ENCODE measurements around the gene PORCN. TPM values are rescaled to one million over a fixed set of nuclear protein-coding genes. Genes with fewer than 3 reads are reported as not detected.

The PORCN gene
- total and polyA plus RNA-seq, 2 of the 13 experiments (the other 11 are each of a cell fraction or from before 2014, with no cell fraction given), result 3.9 to 5.8 TPM

GRCh38 chrX:48514126-48514806, 5.5 kb downstream of the PORCN start:
- POLR2A ChIA-PET, result no interaction called here
- Histone ChIP-seq H3K4me3 (replicated peaks in 1 of 3; ENCODE audit: insufficient read depth in 1 of 3, low read depth in 2 of 3, low read length in 3 of 3) (no peak overlapping the region), H3K9ac (ENCODE audit: insufficient read depth, low read depth, low read length) (no peak overlapping the region), H2AFZ (ENCODE audit: low read length) (no peak overlapping the region), H4K20me1 (ENCODE audit: insufficient read depth, low read length) (no peaks in the 10 kb centered on the region), H3K4me2 (ENCODE audit: low read depth, low read length) (no peak overlapping the region), H3K4me1 (ENCODE audit: insufficient read depth, low read length) (no peaks in the 10 kb centered on the region), H3K36me3 (replicated peaks in 1 of 2; ENCODE audit: control insufficient read depth in 1 of 2, insufficient read depth in 2 of 2, low read length in 2 of 2) (no peaks in the 10 kb centered on the region), H3K27me3 (ENCODE audit: control insufficient read depth in 1 of 2, insufficient read depth in 2 of 2, low read length in 2 of 2) (no peaks in the 10 kb centered on the region), H3K27ac (ENCODE audit: extremely low read length, insufficient read depth, low read length) (no peak overlapping the region), H3K9me3 (ENCODE audit: low read length) (no peaks in the 10 kb centered on the region), H3K79me2 (ENCODE audit: insufficient read depth, low read length) (no peaks in the 10 kb centered on the region)
- BruUV-seq (replicated peaks), result no TSS peak
- WGBS (ENCODE audit: low lambda C conversion rate), result 94% methylated on average over 6 of the region's 16 CpGs
- in situ Hi-C loops (cut with HindIII; ENCODE audit: extremely low pct_ligation_motif_present, low pct_unique_long_range_greater_than_20kb) (no loop called here), intact Hi-C loops (cut with micrococcal nuclease; ENCODE audit: unreplicated experiment) (no loop called here)
- FAIRE-seq (no peak), ATAC-seq (no peak), DNase-seq (ENCODE audit: low spot score) (no peak)
- CTCF ChIA-PET (ENCODE audit: low intra/inter-chr PET ratio, low total read pairs), result no interaction called here
- TF ChIP-seq POGZ (CRISPR knock-in tag; IDR thresholded peaks at IDR 0.05) (no peak), ZNF256 (CRISPR knock-in tag; conservative IDR thresholded peaks at IDR 0.05) (no peak), ONECUT2 (CRISPR knock-in tag; IDR thresholded peaks at IDR 0.05) (no peak), ZNF83 (CRISPR knock-in tag; IDR thresholded peaks at IDR 0.05; ENCODE audit: borderline replicate concordance) (no peak), NCOA5 (CRISPR knock-in tag; IDR thresholded peaks at IDR 0.05) (no peak), ZNF362 (CRISPR knock-in tag; IDR thresholded peaks at IDR 0.05; ENCODE audit: borderline replicate concordance) (no peak), FOXK2 (IDR thresholded peaks at IDR 0.05) (no peak), IKZF1 (IDR thresholded peaks at IDR 0.05) (no peak), ETV6 (CRISPR knock-in tag; conservative IDR thresholded peaks at IDR 0.05) (no peak), ZIK1 (CRISPR knock-in tag; IDR thresholded peaks at IDR 0.05; ENCODE audit: borderline replicate concordance, low read depth) (no peak), ZNF639 (CRISPR knock-in tag; conservative IDR thresholded peaks at IDR 0.05) (no peak), MYNN (CRISPR knock-in tag; IDR thresholded peaks at IDR 0.05; ENCODE audit: low read depth) (no peak), PAX8 (CRISPR knock-in tag; IDR thresholded peaks at IDR 0.05; ENCODE audit: borderline replicate concordance) (no peak), PRPF4 (IDR thresholded peaks at IDR 0.05; ENCODE audit: low read depth, low read length, poor library complexity, severe bottlenecking) (no peak), SNAPC4 (CRISPR knock-in tag; IDR thresholded peaks at IDR 0.05) (no peak), DDIT3 (CRISPR knock-in tag; IDR thresholded peaks at IDR 0.05) (no peak)
- TF ChIP-seq, protein P1, sequence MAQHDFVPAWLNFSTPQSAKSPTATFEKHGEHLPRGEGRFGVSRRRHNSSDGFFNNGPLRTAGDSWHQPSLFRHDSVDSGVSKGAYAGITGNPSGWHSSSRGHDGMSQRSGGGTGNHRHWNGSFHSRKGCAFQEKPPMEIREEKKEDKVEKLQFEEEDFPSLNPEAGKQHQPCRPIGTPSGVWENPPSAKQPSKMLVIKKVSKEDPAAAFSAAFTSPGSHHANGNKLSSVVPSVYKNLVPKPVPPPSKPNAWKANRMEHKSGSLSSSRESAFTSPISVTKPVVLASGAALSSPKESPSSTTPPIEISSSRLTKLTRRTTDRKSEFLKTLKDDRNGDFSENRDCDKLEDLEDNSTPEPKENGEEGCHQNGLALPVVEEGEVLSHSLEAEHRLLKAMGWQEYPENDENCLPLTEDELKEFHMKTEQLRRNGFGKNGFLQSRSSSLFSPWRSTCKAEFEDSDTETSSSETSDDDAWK (CRISPR knock-in tag; IDR thresholded peaks at IDR 0.05), result no peak

All from HepG2 (cell line).